Body of pancreas (tissue), 4 donors: ENCODE results near the gene MYO7B. TPM values are rescaled to one million over a fixed set of nuclear protein-coding genes. Genes with fewer than 3 reads are reported as not detected.

Experiments
- ATAC-seq: fragments of 150-250 bp; one replicate; pipeline ENCODE4 v1.9.1; 2016
- DNase-seq, 4 donors: peaks; one replicate each; pipeline ENCODE4 v3.0.0-alpha.2; 2019
- H3K27ac ChIP-seq, 4 donors: fragments of 200-600 bp; sonication (generic); 1 replicate in 3 of 4; 2 replicates in 1 of 4; pipeline versions ENCODE4 v1.5.1 to v1.6.1; 2016 to 2019; ENCODE audit warnings: mild to moderate bottlenecking in 1 of 4, mixed read lengths in 1 of 4, moderate library complexity in 1 of 4
- H3K27me3 ChIP-seq, 2 donors: fragments of 200-600 bp; sonication (generic); one replicate each; pipeline ENCODE4 v1.6.0; 2016; ENCODE audit warnings: mild to moderate bottlenecking in 1 of 2
- H3K36me3 ChIP-seq, 2 donors: fragments of 200-600 bp; sonication (generic); replicated peaks in 1 of 2; 2 replicates each; pipeline ENCODE4 v1.5.1; 2016; ENCODE audit warnings: low read depth in 2 of 2; ENCODE audit not compliant: insufficient read depth in 1 of 2
- H3K4me1 ChIP-seq: fragments of 200-600 bp; sonication (generic); one replicate; pipeline ENCODE4 v1.6.0; 2016
- H3K4me3 ChIP-seq, 2 donors: fragments of 200-600 bp; sonication (generic); 1 replicate in 1 of 2; 2 replicates in 1 of 2; pipeline ENCODE4 v1.5.1; 2016 to 2019
- H3K9me3 ChIP-seq, 3 donors: fragments of 200-600 bp; sonication (generic); 1 replicate in 2 of 3; 2 replicates in 1 of 3; pipeline ENCODE4 v1.5.1; 2016
- CTCF ChIP-seq, 7 experiments: fragments of 450-650 bp in 4 of 7; fragments of 200-600 bp in 3 of 7; sonication (generic) in 3 of 7; IDR thresholded peaks; one replicate each; pipeline ENCODE4 v1.5.1; 2016 to 2019; ENCODE audit warnings: antibody characterized with exemption in 7 of 7
- POLR2A ChIP-seq, 3 donors: fragments of 450-650 bp; IDR thresholded peaks; one replicate each; pipeline ENCODE4 v1.6.1; 2016; ENCODE audit warnings: antibody characterized with exemption in 3 of 3, mild to moderate bottlenecking in 2 of 3
- WGBS, 2 donors: methylation state at CpG; one replicate each; pipeline ENCODE4 v1.1.5; 2017; 5-methylcytosine and 5-hydroxymethylcytosine counted together
- intact Hi-C: fragments of 100-400 bp; cut with DNase I; formaldehyde crosslinking; loops from one replicate; pipeline ENCODE4 v1.15.1; 2023
- total RNA-seq, 2 donors: library from RNA; depleted of rRNA; stranded (reverse); fragments of >200 nt; gene quantifications; one replicate each; pipeline ENCODE4 v1.1.0, GENCODE V29; 2016

The MYO7B gene
- total RNA-seq, 2 donors from 2014 or later: 0.33 to 1.8 TPM

GRCh38 chr2:127681976-127682857 is 146.7 kb downstream of the MYO7B start:
- no peaks in the 10 kb centered on the region for H3K9me3 ChIP-seq
- H3K27me3 ChIP-seq: no peaks in the 10 kb centered on the region
- TF ChIP-seq CTCF (IDR thresholded peaks at IDR 0.05): no peak
- TF ChIP-seq POLR2A (IDR thresholded peaks at IDR 0.05): no peak
- H3K4me1 ChIP-seq: peaks cover 14% of the 10 kb centered on the region
- H3K36me3 ChIP-seq: no peaks in the 10 kb centered on the region
- intact Hi-C loops: no loop called here
- H3K27ac ChIP-seq: no peak overlapping the region
- no peak for DNase-seq
- 78 to 83% methylated on average over 5 to 6 of the region's 6 CpGs for WGBS, 2 donors
- ATAC-seq: no peak
- H3K4me3 ChIP-seq: no peak overlapping the region

DNA sequence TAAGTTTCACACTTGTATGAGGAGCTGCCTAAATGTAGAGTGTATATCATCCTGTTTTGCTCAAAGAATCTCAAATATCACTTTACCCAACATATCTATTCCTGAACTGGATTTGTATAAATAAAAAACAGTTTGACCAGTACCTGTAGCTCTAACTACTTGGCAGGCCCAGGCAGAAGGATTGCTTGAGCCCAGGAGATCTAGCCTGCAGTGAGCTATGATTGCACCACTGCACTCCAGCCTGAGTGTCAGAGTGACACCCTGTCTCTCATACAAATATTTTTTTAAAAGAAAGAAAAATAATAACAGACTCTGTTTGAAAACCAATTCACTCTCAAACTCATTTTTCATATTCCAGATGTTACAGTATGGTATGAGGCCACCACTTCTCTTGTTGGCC is 147.6 kb downstream of the MYO7B start:
- no peak for DNase-seq
- no peak for TF ChIP-seq POLR2A (IDR thresholded peaks at IDR 0.05)

GRCh38 chr2:127683757-127684156 is 148.3 kb downstream of the MYO7B start:
- no peak for DNase-seq
- H3K9me3 ChIP-seq: no peaks in the 10 kb centered on the region
- ATAC-seq: no peak
- 76 to 79% methylated on average over 11 to 15 of the region's 15 CpGs for WGBS, 2 donors
- no peaks in the 10 kb centered on the region for H3K36me3 ChIP-seq
- peaks cover 14% of the 10 kb centered on the region for H3K4me1 ChIP-seq
- H3K27me3 ChIP-seq: no peaks in the 10 kb centered on the region
- H3K4me3 ChIP-seq: no peak overlapping the region
- intact Hi-C loops: no loop called here
- no peak overlapping the region for H3K27ac ChIP-seq
- TF ChIP-seq POLR2A (IDR thresholded peaks at IDR 0.05) (no peak), CTCF (IDR thresholded peaks at IDR 0.05) (no peak)

More for the DNA sequence above, 147.6 kb downstream of the MYO7B start:
- Histone ChIP-seq H3K27me3 (no peaks in the 10 kb centered on the region), H3K9me3 (no peaks in the 10 kb centered on the region), H3K4me3 (no peak overlapping the region), H3K36me3 (no peaks in the 10 kb centered on the region), H3K4me1 (peaks cover 14% of the 10 kb centered on the region), H3K27ac (no peak overlapping the region)
- intact Hi-C loops: no loop called here
- no peak for ATAC-seq

DNA sequence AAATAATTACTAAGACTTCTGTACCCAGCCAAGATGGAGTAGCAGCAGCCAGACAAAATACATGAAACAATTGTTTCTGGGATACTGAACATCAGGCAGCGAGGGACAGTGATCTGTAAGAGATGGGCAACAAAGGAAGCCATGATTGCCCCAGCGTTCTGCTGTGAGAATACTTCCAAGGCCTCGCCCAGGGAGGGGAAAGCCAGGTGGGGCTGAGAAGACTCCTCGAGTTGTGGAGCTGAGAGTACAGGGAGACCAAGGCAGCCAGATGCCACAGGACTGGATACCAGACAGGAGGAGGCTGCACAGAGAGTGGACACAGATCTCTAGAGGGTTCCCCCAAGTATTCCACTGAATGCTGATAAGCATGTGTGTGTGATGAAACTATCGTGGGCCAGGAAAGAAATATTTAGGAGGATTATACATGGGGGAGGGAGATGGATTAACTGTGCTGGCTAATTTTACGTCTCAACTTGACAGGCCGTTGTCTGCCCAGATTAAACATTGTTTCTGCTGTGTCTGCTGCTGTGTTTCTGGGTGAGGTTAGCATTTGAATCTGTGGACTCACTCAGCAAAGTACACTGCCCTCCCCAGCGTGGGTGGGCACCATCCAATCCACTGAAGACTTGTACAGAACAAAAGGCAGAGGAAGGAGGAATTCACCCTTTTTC is 150.1 kb downstream of the MYO7B start:
- DNase-seq: no peak
- 80 to 81% methylated on average over 8 of the region's 8 CpGs for WGBS, 2 donors
- H3K9me3 ChIP-seq: no peaks in the 10 kb centered on the region
- H3K36me3 ChIP-seq: no peaks in the 10 kb centered on the region
- no peak overlapping the region for H3K27ac ChIP-seq
- TF ChIP-seq POLR2A (IDR thresholded peaks at IDR 0.05) (no peak), CTCF (IDR thresholded peaks at IDR 0.05) (no peak)
- H3K4me3 ChIP-seq: no peak overlapping the region
- peaks cover 14% of the 10 kb centered on the region for H3K4me1 ChIP-seq
- no peak for ATAC-seq
- H3K27me3 ChIP-seq: no peaks in the 10 kb centered on the region
- intact Hi-C loops: no loop called here

Other genes starting within 250 kb of the MYO7B start
- 10 to 100 TPM; 28.5 to 54.7 TPM for gene ERCC3, start 241.5 kb upstream of the MYO7B start, total RNA-seq
- gene MAP3K2, start 147.7 kb upstream of the MYO7B start, total RNA-seq: 10 to 100 TPM; 27.8 to 35.3 TPM
- under 1 TPM in 1 of 2 donors, not detected in 1; 0.26 TPM for gene PROC, start 117.3 kb upstream of the MYO7B start, total RNA-seq
- gene IWS1, start 9.2 kb upstream of the MYO7B start, total RNA-seq: 10 to 100 TPM; 25.9 to 26.7 TPM
- gene GPR17, start 110.5 kb downstream of the MYO7B start, total RNA-seq: under 1 TPM in 1 of 2 donors, not detected in 1; 0.26 TPM
- gene LIMS2, start 139.8 kb downstream of the MYO7B start, total RNA-seq: 10 to 100 TPM in 1 of 2 donors, 1 to 10 TPM in 1; 9.6 to 21.4 TPM
- gene SFT2D3, start 165.8 kb downstream of the MYO7B start, total RNA-seq: 10 to 100 TPM; 11.2 to 11.9 TPM